Naive thymus-derived CD8-positive, alpha-beta T cell (primary cell): Measurements from ENCODE around the gene C20orf204. TPM values are rescaled to one million over a fixed set of nuclear protein-coding genes. Genes with fewer than 3 reads are reported as not detected.

Experiments used
- ATAC-seq, 2 donors: fragments of 150-1000 bp; cut with Tn5 transposase in 1 of 2; sonication (Bioruptor Pico), chemical (Tn5 transposase) in 1 of 2; 1 replicate in 1 of 2; 2 replicates in 1 of 2; pipeline ENCODE4 v1.10.0; 2021; ENCODE audit warnings: mild to moderate bottlenecking in 2 of 2, moderate library complexity in 2 of 2
- POLR2A ChIA-PET: fragments of 350-600 bp; sonication (Branson Sonifier 250); formaldehyde crosslinking; loops from one replicate; lab custom pipeline; 2021; ENCODE audit warnings: antibody characterized with exemption; lab: Charles Lee
- DNase-seq, 10 donors: peaks; one replicate each; pipeline versions ENCODE4 v3.0.0 to v3.0.0-alpha.2; 2020 to 2022
- H3K27ac Mint-ChIP-seq, 10 donors: one replicate each; pipeline ENCODE4 v1.8.0; 2020 to 2022; ENCODE audit warnings: mild to moderate bottlenecking in 10 of 10, mixed read lengths in 10 of 10, moderate library complexity in 4 of 10, inconsistent platforms in 1 of 10
- H3K27me3 Mint-ChIP-seq, 5 donors: one replicate each; pipeline ENCODE4 v1.8.0; 2021 to 2022; ENCODE audit warnings: mixed read lengths in 5 of 5
- H3K36me3 Mint-ChIP-seq, 3 donors: one replicate each; pipeline ENCODE4 v1.8.0; 2020 to 2022; ENCODE audit warnings: mixed read lengths in 3 of 3, mild to moderate bottlenecking in 2 of 3, inconsistent platforms in 1 of 3
- H3K4me1 Mint-ChIP-seq, 4 donors: one replicate each; pipeline ENCODE4 v1.8.0; 2021 to 2022; ENCODE audit warnings: mixed read lengths in 4 of 4
- H3K4me3 Mint-ChIP-seq, 10 donors: one replicate each; pipeline ENCODE4 v1.8.0; 2020 to 2022; ENCODE audit warnings: mild to moderate bottlenecking in 10 of 10, mixed read lengths in 10 of 10, moderate library complexity in 6 of 10, inconsistent platforms in 1 of 10
- H3K9me3 Mint-ChIP-seq, 9 donors: one replicate each; pipeline ENCODE4 v1.8.0; 2020 to 2022; ENCODE audit warnings: mixed read lengths in 9 of 9, mild to moderate bottlenecking in 3 of 9, inconsistent platforms in 1 of 9, moderate library complexity in 1 of 9
- polyA plus RNA-seq, 3 donors: library from polyadenylated mRNA; unstranded; fragments of 300-500 nt; fragmentation: Illumina TruSeq; gene quantifications; one replicate each; pipeline ENCODE4 v1.2.3, GENCODE V29; 2021
- total RNA-seq, 8 experiments: library from RNA in 2 of 8; stranded (reverse) in 2 of 8; gene quantifications; one replicate each; pipeline ENCODE4 v1.2.3 and lab custom pipeline; 2021 to 2026

C20orf204 gene
- total and polyA plus RNA-seq, 5 experiments from 2014 or later: 0.54 to 5.8 (median 5.6) TPM; not detected in 2

DNA sequence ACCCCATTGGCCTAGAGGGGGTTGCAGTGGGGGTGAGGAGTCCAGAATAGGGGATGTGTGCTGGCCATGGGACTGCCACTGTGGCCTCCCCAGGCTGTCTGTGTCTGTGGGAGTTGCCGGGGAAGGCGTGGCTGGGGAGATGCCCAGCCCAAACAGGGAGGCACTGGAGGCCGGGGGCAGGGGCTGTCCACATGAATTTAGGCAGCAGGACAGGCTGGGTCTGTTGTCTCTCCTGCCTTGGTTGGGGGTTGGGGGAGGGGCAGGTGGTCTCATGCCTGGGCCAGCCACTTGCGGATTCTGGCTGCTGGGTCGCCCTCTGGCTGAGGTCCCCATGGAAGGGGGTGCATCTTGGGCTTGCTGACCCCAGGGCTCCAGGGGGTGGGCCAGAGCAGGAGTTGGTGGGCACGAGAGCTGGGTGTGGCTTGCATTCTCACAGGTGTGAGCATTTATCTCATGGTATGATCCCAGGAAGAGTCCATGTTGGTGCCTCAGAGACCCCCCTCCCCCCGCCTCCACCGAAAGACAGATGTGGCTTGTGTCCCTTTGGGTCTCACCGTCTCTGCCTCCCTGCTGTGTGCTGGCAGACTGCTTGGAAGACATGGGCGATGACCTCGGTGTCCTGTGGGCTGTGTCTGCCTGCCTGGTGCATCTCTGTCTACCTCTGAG, 9.5 kb downstream of the C20orf204 start:
- ATAC-seq: peak in 1 of 2 donors; percentile 18
- no peak for DNase-seq
- no peaks in the 10 kb centered on the region for H3K36me3 Mint-ChIP-seq
- POLR2A ChIA-PET: interaction anchor here (1.3 kb wide), 1 partner anchor 12 kb away, joined by 5 read pairs; no protein-coding TSS in a partner anchor
- peak overlapping the region in 4 of 10 donors; percentile 39 to 85 (median 52) for H3K4me3 Mint-ChIP-seq
- no peaks in the 10 kb centered on the region for H3K9me3 Mint-ChIP-seq
- H3K27me3 Mint-ChIP-seq: peaks cover 0 to 28% (median 16%) of the 10 kb centered on the region in 5 donors
- H3K27ac Mint-ChIP-seq: peak overlapping the region in 6 of 10 donors; percentile 43 to 91 (median 68)
- peaks cover 26 to 47% (median 39%) of the 10 kb centered on the region in 4 donors for H3K4me1 Mint-ChIP-seq

DNA sequence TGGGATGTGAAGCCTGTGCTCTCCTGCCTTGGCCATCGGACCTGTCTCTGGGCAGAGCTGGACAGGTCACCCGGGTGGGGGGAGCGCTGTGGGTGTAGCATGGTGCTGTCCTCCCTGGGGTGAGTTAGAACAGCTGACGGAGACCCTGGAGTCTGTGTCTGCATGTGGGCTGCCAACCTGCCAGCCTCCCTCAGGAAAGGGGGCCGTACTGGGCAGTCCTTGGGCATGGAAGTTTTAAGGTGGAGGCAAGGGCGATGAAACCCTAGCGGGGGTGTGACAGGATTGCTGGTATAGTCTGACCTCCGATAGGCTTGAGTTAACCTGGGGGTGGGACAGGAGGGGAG, 11.0 kb downstream of the C20orf204 start:
- H3K4me3 Mint-ChIP-seq: peak overlapping the region in 3 of 10 donors; percentile 47 to 85 (median 74)
- no peaks in the 10 kb centered on the region for H3K36me3 Mint-ChIP-seq
- H3K27me3 Mint-ChIP-seq: peaks cover 0 to 44% (median 16%) of the 10 kb centered on the region in 5 donors
- no peaks in the 10 kb centered on the region for H3K9me3 Mint-ChIP-seq
- POLR2A ChIA-PET: no interaction called here
- H3K4me1 Mint-ChIP-seq: peaks cover 22 to 35% (median 32%) of the 10 kb centered on the region in 4 donors
- peak overlapping the region in 1 of 10 donors; percentile 91 for H3K27ac Mint-ChIP-seq
- no peak for DNase-seq
- ATAC-seq: no peak

DNA sequence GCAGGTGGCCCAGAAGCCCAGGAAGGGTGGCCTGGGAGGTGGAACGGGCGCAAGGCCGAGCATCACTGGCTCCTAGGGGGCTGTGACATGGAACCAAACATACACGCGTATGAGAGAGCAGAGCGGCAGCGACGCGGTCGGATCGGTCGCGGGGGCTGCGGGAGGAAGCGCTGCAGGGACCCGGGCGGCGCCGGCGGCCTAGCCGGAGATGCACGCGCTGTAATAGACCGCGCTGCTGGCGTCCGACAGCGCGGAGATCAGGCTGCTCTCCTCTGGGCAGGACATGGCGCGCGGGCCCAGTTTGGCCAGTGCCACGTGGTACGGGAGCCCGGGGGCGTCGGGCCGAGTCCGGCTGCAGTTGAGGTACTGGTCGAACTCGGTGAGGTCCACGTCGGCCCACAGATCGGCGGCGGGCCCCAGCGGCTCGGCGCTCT, 12.0 kb downstream of the C20orf204 start:
- H3K9me3 Mint-ChIP-seq: no peaks in the 10 kb centered on the region
- H3K4me1 Mint-ChIP-seq: peaks cover 22 to 33% (median 32%) of the 10 kb centered on the region in 4 donors
- H3K4me3 Mint-ChIP-seq: peak overlapping the region in 3 of 10 donors; percentile 31 to 54 (median 47)
- POLR2A ChIA-PET: interaction anchor here (7.5 kb wide), 1 partner anchor 8 kb away, joined by 53 read pairs; no protein-coding TSS in a partner anchor
- no peak for DNase-seq
- peaks cover 0 to 50% (median 16%) of the 10 kb centered on the region in 5 donors for H3K27me3 Mint-ChIP-seq
- ATAC-seq: no peak
- no peaks in the 10 kb centered on the region for H3K36me3 Mint-ChIP-seq
- H3K27ac Mint-ChIP-seq: no peak overlapping the region

DNA sequence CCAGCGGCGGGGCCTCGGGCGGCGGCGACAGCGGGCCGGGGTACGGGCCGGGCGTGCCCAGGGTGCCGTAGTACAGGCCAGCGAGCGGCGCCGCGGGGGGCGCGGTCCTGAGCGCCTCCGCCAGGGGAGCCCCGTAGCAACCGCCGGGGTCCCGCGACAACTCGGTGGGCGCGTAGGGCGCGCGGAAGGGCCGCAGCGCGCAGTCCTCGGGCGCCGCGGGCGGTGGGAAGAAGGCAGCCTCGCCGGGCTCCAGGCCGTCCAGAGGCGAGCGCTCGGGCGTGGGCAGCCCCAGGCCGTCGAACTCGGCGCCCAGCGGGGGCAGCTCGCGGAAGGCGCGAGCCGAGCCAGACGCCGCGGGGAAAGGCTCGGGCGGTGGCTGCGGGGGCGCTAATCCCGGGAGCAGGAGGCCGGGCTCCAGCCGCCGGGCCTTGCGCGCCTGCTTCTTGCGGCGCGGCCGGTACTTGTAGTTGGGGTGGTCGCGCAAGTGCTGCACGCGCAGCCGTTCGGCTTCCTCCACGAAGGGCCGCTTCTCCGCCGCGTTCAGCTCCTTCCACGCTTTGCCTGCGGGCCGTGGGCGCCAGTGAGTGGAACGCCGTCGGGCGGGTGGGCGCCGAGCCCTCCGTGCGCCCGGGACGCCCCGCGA, 12.5 kb downstream of the C20orf204 start:
- no peaks in the 10 kb centered on the region for H3K36me3 Mint-ChIP-seq
- DNase-seq (no peak), ATAC-seq (peak; percentile 11 to 41)
- H3K27me3 Mint-ChIP-seq: peaks cover 0 to 56% (median 19%) of the 10 kb centered on the region in 5 donors
- no peak overlapping the region for H3K27ac Mint-ChIP-seq
- H3K4me1 Mint-ChIP-seq: peaks cover 25 to 36% (median 31%) of the 10 kb centered on the region in 4 donors
- peak overlapping the region in 1 of 10 donors; percentile 58 for H3K4me3 Mint-ChIP-seq
- POLR2A ChIA-PET: interaction anchor here (1.2 to 7.5 kb wide), 2 partner anchors 8 to 68 kb away, joined by 3 to 53 read pairs; no protein-coding TSS in a partner anchor
- H3K9me3 Mint-ChIP-seq: no peaks in the 10 kb centered on the region

DNA sequence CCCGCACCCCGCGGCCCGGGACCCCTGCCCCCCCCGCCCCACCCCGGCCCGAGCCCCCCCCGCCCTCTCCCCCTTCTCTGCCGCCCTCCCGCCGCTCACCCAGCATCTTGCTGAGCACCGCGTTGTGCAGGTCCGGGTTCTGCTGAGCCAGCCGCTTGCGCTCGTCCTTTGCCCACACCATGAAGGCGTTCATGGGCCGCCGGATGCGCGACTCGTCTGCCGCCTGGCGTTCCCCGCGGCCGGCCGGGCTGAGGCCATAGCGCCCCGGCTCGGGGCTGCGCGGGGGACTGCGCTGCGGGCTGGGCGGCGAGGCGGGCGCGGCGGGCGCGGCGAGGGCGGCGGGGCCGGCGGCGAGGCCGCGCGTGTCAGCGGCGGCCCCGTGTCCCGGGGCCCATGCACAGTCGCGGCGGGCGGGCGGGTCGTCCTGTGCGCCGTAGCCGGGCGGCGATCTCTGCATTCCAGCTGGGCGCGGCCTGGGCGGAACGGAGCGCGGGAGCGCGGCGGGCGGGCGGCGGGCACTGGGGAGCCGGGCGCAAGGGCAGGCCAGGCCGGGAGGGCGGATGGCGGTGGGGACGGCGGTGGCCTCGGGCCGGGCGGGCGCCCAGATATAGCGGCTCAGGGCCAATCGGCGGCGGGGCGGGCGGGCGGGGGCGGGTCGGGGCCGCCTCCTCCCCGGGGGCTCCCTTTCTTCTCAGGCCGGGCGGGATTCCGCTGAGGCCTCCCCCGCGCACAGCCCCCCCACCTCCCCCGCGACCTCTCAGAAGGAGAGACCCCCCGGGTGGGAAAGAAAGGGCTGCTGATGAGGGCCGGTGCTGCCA, 13.3 kb downstream of the C20orf204 start, which contains the start of gene SOX18:
Gene SOX18, minus strand, starts transcription at position 580 of the 818 bp plus-strand sequence. Its CDS starts 123 bp downstream, at position 457.
- H3K36me3 Mint-ChIP-seq: no peaks in the 10 kb centered on the region
- peaks cover 23 to 32% (median 27%) of the 10 kb centered on the region in 4 donors for H3K4me1 Mint-ChIP-seq
- POLR2A ChIA-PET: interaction anchor here (1.2 to 7.5 kb wide), 2 partner anchors 9 to 69 kb away, joined by 3 to 53 read pairs; no protein-coding TSS in a partner anchor
- no peaks in the 10 kb centered on the region for H3K9me3 Mint-ChIP-seq
- H3K27me3 Mint-ChIP-seq: peaks cover 0 to 59% (median 18%) of the 10 kb centered on the region in 5 donors
- ATAC-seq (peak; percentile 59 to 66), DNase-seq (no peak)
- peak within 1 kb of the TSS in 8 of 10 donors; percentile 41 to 80 (median 64) for H3K4me3 Mint-ChIP-seq
- H3K27ac Mint-ChIP-seq: no peak within 1 kb of the TSS

DNA sequence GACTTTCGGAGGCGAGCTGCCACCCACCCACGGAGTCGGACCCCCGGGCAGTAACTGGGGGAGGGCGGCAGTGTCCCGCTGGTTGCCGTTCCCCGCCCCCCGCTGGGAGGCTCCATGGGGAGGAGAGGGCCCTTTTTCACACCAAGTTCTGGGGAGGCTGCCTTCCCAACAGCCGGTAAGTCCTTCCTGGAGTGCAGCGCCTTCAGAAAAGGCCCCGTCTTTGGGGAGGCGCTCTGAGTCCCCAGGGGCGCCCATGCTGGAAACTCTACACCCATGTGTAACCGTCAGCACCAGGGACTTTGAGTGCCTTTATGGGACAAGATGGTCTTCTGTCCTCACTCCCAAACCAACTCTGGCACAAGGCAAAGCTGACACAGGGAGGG, 13.9 kb downstream of the C20orf204 start:
- peaks cover 0 to 59% (median 18%) of the 10 kb centered on the region in 5 donors for H3K27me3 Mint-ChIP-seq
- no peaks in the 10 kb centered on the region for H3K36me3 Mint-ChIP-seq
- H3K9me3 Mint-ChIP-seq: no peaks in the 10 kb centered on the region
- POLR2A ChIA-PET: interaction anchor here (7.5 kb wide), 1 partner anchor 10 kb away, joined by 53 read pairs; no protein-coding TSS in a partner anchor
- H3K27ac Mint-ChIP-seq: no peak overlapping the region
- H3K4me3 Mint-ChIP-seq: peak overlapping the region in 6 of 10 donors; percentile 31 to 79 (median 52)
- ATAC-seq: no peak
- DNase-seq: no peak
- H3K4me1 Mint-ChIP-seq: peaks cover 17 to 26% (median 22%) of the 10 kb centered on the region in 4 donors

DNA sequence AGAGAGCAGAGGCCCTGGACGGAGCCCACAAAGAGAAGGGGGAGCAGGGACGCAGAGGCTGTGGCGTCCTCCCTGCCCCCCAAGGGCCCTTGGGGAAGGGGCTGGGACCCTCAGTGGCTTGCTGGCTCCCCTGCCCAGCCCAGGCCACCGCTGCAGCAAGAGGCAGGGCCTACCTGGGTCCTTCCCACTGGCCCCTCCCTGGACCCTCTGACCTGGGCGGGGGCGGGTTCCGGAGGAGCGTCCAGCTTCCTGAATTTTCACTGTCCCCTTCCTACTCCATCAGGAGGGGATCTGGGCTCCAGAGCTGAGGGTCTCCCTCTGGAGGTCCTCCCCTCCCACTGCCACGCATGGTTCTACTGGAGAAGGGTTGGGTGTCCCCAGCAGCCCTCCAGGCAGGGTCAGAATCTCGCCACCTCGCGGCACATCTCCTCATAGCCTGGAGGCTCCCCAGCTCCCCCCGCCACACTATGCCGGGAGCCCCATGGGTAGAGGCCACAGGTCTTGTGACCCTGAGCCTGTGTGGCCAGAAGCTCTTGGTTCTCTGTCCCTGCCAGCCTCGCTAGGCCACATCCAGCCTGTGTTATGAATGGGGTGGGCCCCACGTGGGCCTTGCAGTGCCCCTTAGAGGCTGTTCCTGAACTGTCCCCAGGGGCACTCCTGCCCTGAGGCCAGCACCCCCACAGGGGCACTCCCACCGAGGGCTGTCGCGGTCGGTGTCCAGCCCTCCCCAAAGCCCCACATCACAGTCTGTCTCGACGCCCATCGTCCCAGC, 14.5 kb downstream of the C20orf204 start:
- POLR2A ChIA-PET: interaction anchor here (7.5 kb wide), 1 partner anchor 10 kb away, joined by 53 read pairs; no protein-coding TSS in a partner anchor
- peaks cover 0 to 64% (median 21%) of the 10 kb centered on the region in 5 donors for H3K27me3 Mint-ChIP-seq

DNA sequence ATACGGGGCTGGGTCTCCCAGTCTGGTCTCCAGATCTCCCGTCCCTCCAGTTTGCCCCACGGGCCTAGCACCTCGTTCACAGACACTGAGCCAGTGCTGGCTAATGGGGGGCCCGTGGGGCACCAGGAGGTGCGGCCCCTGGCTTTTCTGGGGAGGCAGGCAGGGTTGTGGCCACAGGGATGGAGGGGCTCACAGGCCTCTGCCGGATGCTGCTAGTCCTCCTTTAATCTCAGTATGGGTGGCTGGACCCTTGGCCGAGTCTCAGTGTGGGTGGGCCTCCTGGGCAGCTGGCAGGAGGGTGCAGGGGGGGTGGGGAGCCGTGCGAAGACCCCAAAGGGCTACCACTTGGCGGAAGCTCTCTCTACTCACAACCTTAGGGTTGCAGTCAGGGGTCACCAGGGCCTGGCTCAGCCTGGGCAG, 15.1 kb downstream of the C20orf204 start:
- Mint-ChIP-seq H3K36me3 (no peaks in the 10 kb centered on the region), H3K27me3 (peaks cover 0 to 62% (median 18%) of the 10 kb centered on the region in 5 donors), H3K4me3 (peak overlapping the region in 2 of 10 donors; percentile 8 to 45), H3K4me1 (peaks cover 12 to 22% (median 15%) of the 10 kb centered on the region in 4 donors), H3K27ac (no peak overlapping the region), H3K9me3 (no peaks in the 10 kb centered on the region)
- DNase-seq: no peak
- no peak for ATAC-seq
- POLR2A ChIA-PET: interaction anchor here (7.5 kb wide), 1 partner anchor 11 kb away, joined by 53 read pairs; no protein-coding TSS in a partner anchor

More for the DNA sequence above, 14.5 kb downstream of the C20orf204 start:
- H3K4me3 Mint-ChIP-seq: peak overlapping the region in 7 of 10 donors; percentile 22 to 63 (median 38)
- no peak for ATAC-seq
- H3K4me1 Mint-ChIP-seq: peaks cover 15 to 26% (median 19%) of the 10 kb centered on the region in 4 donors
- no peak overlapping the region for H3K27ac Mint-ChIP-seq
- no peaks in the 10 kb centered on the region for H3K36me3 Mint-ChIP-seq
- H3K9me3 Mint-ChIP-seq: no peaks in the 10 kb centered on the region
- DNase-seq: no peak

DNA sequence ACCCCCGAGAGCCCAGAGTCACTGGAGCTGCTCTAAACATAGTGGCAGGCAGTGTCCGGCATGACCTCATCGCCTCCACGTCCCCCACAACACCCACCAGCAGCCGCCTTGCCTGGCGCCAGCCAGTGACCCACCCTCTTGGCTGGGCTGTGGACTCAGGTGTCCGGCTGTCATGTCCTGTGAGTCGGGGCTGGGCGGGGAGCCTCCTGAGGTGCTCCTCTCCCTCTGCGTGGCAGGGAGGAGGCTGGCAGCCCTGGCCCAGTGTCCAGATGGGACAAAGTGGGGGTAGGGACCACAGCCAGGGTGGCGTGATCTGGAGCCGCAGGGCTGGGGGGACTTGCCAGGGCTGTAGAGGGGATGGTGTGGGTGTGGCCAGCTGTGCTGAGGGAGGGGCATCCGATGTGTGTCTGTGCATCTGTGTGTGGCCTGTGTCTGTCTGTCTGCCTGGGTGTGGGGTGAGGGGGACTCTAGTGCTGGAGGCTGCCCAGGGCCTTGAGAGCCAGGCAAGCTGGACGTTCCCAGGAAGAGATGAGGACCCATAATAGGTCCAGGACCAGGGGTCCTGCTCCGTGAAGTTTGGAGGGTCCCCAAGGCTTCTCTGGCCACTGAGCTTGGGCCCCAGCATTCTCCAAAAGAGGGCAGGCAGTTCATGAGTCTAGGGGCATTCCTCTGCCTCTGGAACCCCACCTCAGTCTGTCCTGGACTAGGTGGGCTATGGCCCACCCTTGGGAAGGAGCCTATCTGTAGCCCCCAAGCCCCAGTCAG, 15.8 kb downstream of the C20orf204 start:
- Mint-ChIP-seq H3K27me3 (peaks cover 0 to 55% (median 13%) of the 10 kb centered on the region in 5 donors), H3K36me3 (no peaks in the 10 kb centered on the region), H3K4me3 (no peak overlapping the region), H3K4me1 (peaks cover 7 to 15% (median 11%) of the 10 kb centered on the region in 4 donors), H3K27ac (no peak overlapping the region), H3K9me3 (no peaks in the 10 kb centered on the region)
- POLR2A ChIA-PET: interaction anchor here (1.8 to 7.5 kb wide), 3 partner anchors 8 to 12 kb away, joined by 4 to 53 read pairs (median 5); partner anchors contain the start of gene TCEA2
- DNase-seq (no peak), ATAC-seq (no peak)

DNA sequence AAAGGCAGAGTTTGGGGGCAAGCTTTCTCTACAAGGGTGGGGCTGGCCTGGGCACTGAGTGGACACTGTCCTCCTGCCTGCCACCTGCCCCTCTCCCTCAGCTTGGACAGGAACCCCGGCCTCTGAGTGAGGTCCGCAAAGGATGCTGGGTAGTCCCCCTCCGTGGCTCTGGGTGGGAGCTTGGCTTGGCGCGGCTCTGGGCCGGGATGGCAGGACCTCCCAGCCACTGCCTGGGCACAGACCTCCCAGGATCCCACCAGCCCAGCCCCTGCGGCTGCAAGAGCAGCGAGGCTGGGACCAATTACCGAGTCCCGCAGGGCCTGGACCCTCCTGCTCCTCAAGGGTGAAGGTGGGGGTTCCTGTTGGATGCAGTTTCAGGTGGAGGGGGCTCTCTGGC, 16.3 kb downstream of the C20orf204 start:
- ATAC-seq (no peak), DNase-seq (no peak)
- POLR2A ChIA-PET: interaction anchor here (1.8 to 7.5 kb wide), 3 partner anchors 8 to 12 kb away, joined by 4 to 53 read pairs (median 5); partner anchors contain the start of gene TCEA2
- H3K27me3 Mint-ChIP-seq: peaks cover 0 to 49% (median 10%) of the 10 kb centered on the region in 5 donors
- no peak overlapping the region for H3K27ac Mint-ChIP-seq
- H3K36me3 Mint-ChIP-seq: no peaks in the 10 kb centered on the region
- no peaks in the 10 kb centered on the region for H3K9me3 Mint-ChIP-seq
- no peak overlapping the region for H3K4me3 Mint-ChIP-seq
- peaks cover 5 to 16% (median 10%) of the 10 kb centered on the region in 4 donors for H3K4me1 Mint-ChIP-seq
